ENCODE data around the gene PHTF2.

The PHTF2 gene

GRCh38 chr7:77897004-77897547 lies 98.5 kb downstream of the PHTF2 start:
- no peak for TF ChIP-seq NFIC (IDR thresholded peaks at IDR 0.05)
- no peak for TF ChIP-seq RAD21 (IDR thresholded peaks at IDR 0.05; ENCODE audit: low read depth)
- TF ChIP-seq FOXM1 (IDR thresholded peaks at IDR 0.05; ENCODE audit: borderline replicate concordance, low read depth), result no peak
- TF ChIP-seq EGR1 (IDR thresholded peaks at IDR 0.05), result no peak
- TF ChIP-seq CREB1 (IDR thresholded peaks at IDR 0.05; ENCODE audit: low read depth), result no peak
- no peak for TF ChIP-seq TEAD4 (IDR thresholded peaks at IDR 0.05)
- TF ChIP-seq YY1 (IDR thresholded peaks at IDR 0.05; ENCODE audit: low read depth), result no peak
- no peak for TF ChIP-seq EP300 (IDR thresholded peaks at IDR 0.05; ENCODE audit: borderline replicate concordance)
- TF ChIP-seq TAF1 (IDR thresholded peaks at IDR 0.05; ENCODE audit: low read depth), result no peak
- no peak for TF ChIP-seq TCF12 (IDR thresholded peaks at IDR 0.05; ENCODE audit: low read depth)
- TF ChIP-seq MAX (IDR thresholded peaks at IDR 0.05), result no peak
- TF ChIP-seq ZBTB7A (IDR thresholded peaks at IDR 0.05; ENCODE audit: low read depth), result no peak
- TF ChIP-seq REST (IDR thresholded peaks at IDR 0.05; ENCODE audit: low read depth), result no peak
- TF ChIP-seq CEBPB (IDR thresholded peaks at IDR 0.05), result no peak
- no peak for TF ChIP-seq USF1 (IDR thresholded peaks at IDR 0.05)

GRCh38 chr7:77899516-77899915 lies 100.9 kb downstream of the PHTF2 start:
- no peak for TF ChIP-seq NFIC (IDR thresholded peaks at IDR 0.05)
- no peak for TF ChIP-seq TEAD4 (IDR thresholded peaks at IDR 0.05)
- TF ChIP-seq TCF12 (IDR thresholded peaks at IDR 0.05; ENCODE audit: low read depth), result no peak
- TF ChIP-seq REST (IDR thresholded peaks at IDR 0.05; ENCODE audit: low read depth), result no peak
- no peak for TF ChIP-seq FOXM1 (IDR thresholded peaks at IDR 0.05; ENCODE audit: borderline replicate concordance, low read depth)

- TF ChIP-seq NFIC (IDR thresholded peaks at IDR 0.05), result no peak
- TF ChIP-seq REST (IDR thresholded peaks at IDR 0.05; ENCODE audit: low read depth), result no peak
- TF ChIP-seq RAD21 (IDR thresholded peaks at IDR 0.05; ENCODE audit: low read depth), result no peak
- no peak for TF ChIP-seq FOXM1 (IDR thresholded peaks at IDR 0.05; ENCODE audit: borderline replicate concordance, low read depth)
- no peak for TF ChIP-seq TEAD4 (IDR thresholded peaks at IDR 0.05)
- no peak for TF ChIP-seq EGR1 (IDR thresholded peaks at IDR 0.05)
- no peak for TF ChIP-seq MAX (IDR thresholded peaks at IDR 0.05)
- no peak for TF ChIP-seq CEBPB (IDR thresholded peaks at IDR 0.05)
- TF ChIP-seq EP300 (IDR thresholded peaks at IDR 0.05; ENCODE audit: borderline replicate concordance), result no peak
- TF ChIP-seq CREB1 (IDR thresholded peaks at IDR 0.05; ENCODE audit: low read depth), result no peak
Measured at GRCh38 chr7:77903597-77903996, 105.0 kb downstream of the PHTF2 start.

- TF ChIP-seq NFIC (IDR thresholded peaks at IDR 0.05) (no peak), CREB1 (IDR thresholded peaks at IDR 0.05; ENCODE audit: low read depth) (no peak), FOXM1 (IDR thresholded peaks at IDR 0.05; ENCODE audit: borderline replicate concordance, low read depth) (no peak), RAD21 (IDR thresholded peaks at IDR 0.05; ENCODE audit: low read depth) (no peak), USF1 (IDR thresholded peaks at IDR 0.05) (no peak), TAF1 (IDR thresholded peaks at IDR 0.05; ENCODE audit: low read depth) (no peak), EP300 (IDR thresholded peaks at IDR 0.05; ENCODE audit: borderline replicate concordance) (no peak), ZBTB7A (IDR thresholded peaks at IDR 0.05; ENCODE audit: low read depth) (no peak)
Measured at GRCh38 chr7:77904252-77904651, 105.7 kb downstream of the PHTF2 start.

- no peak for TF ChIP-seq TCF12 (IDR thresholded peaks at IDR 0.05; ENCODE audit: low read depth)
- no peak for TF ChIP-seq TAF1 (IDR thresholded peaks at IDR 0.05; ENCODE audit: low read depth)
- no peak for TF ChIP-seq ZBTB7A (IDR thresholded peaks at IDR 0.05; ENCODE audit: low read depth)
- TF ChIP-seq FOXM1 (IDR thresholded peaks at IDR 0.05; ENCODE audit: borderline replicate concordance, low read depth), result no peak
- TF ChIP-seq TEAD4 (IDR thresholded peaks at IDR 0.05), result no peak
- TF ChIP-seq MAX (IDR thresholded peaks at IDR 0.05), result no peak
- no peak for TF ChIP-seq NFIC (IDR thresholded peaks at IDR 0.05)
- no peak for TF ChIP-seq EP300 (IDR thresholded peaks at IDR 0.05; ENCODE audit: borderline replicate concordance)
- no peak for TF ChIP-seq CEBPB (IDR thresholded peaks at IDR 0.05)
- TF ChIP-seq YY1 (IDR thresholded peaks at IDR 0.05; ENCODE audit: low read depth), result no peak
Measured at GRCh38 chr7:77907281-77907680, 108.7 kb downstream of the PHTF2 start.
